Smooth muscle cell (in vitro differentiated cells): ENCODE measurements around the gene WASF2. TPM values are rescaled to one million over a fixed set of nuclear protein-coding genes. Genes with fewer than 3 reads are reported as not detected.

Source experiments
- DNase-seq: peaks from one replicate; lab custom pipeline; 2025; ENCODE audit not compliant: unreplicated experiment; lab: John Stamatoyannopoulos, UW
- H2AFZ ChIP-seq: fragments of 200-600 bp; sonication (generic); 2 replicates; pipeline ENCODE4 v1.6.0; 2016; ENCODE audit warnings: antibody characterized with exemption, low read depth, mild to moderate bottlenecking
- H3F3A ChIP-seq: fragments of 200-600 bp; sonication (generic); 2 replicates; pipeline ENCODE4 v1.6.0; 2017; ENCODE audit warnings: antibody characterized with exemption, low read depth
- H3K27ac ChIP-seq: fragments of 200-600 bp; sonication (generic); 2 replicates; pipeline ENCODE4 v1.5.1; 2016; ENCODE audit warnings: low read depth, mild to moderate bottlenecking
- H3K27me3 ChIP-seq: fragments of 200-600 bp; sonication (generic); 2 replicates; pipeline ENCODE4 v1.6.1; 2016; ENCODE audit warnings: low read depth, mild to moderate bottlenecking
- H3K36me3 ChIP-seq: fragments of 200-600 bp; sonication (generic); 2 replicates; pipeline ENCODE4 v1.5.1; 2016; ENCODE audit warnings: low read depth
- H3K4me1 ChIP-seq: fragments of 200-600 bp; sonication (generic); 2 replicates; pipeline ENCODE4 v1.5.1; 2016; ENCODE audit warnings: low read depth
- H3K4me2 ChIP-seq: fragments of 200-600 bp; sonication (generic); 2 replicates; pipeline ENCODE4 v1.6.0; 2016; ENCODE audit warnings: mild to moderate bottlenecking
- H3K4me3 ChIP-seq: fragments of 200-600 bp; sonication (generic); 2 replicates; pipeline ENCODE4 v1.5.1; 2016; ENCODE audit warnings: mild to moderate bottlenecking
- H3K79me2 ChIP-seq: fragments of 200-600 bp; sonication (generic); 2 replicates; pipeline ENCODE4 v1.6.0; 2016; ENCODE audit warnings: low read depth, mild to moderate bottlenecking
- H3K9ac ChIP-seq: fragments of 200-600 bp; sonication (generic); 2 replicates; pipeline ENCODE4 v1.6.0; 2016; ENCODE audit warnings: low read depth
- H3K9me3 ChIP-seq: fragments of 200-600 bp; sonication (generic); replicated peaks from 2 replicates; pipeline ENCODE4 v1.5.1; 2016; ENCODE audit warnings: low read depth
- H4K20me1 ChIP-seq: fragments of 200-600 bp; sonication (generic); 2 replicates; pipeline ENCODE4 v1.6.0; 2016; ENCODE audit warnings: low read depth
- WGBS: methylation state at CpG from one replicate; pipeline ENCODE4 v1.1.7; 2016; ENCODE audit warnings: low lambda C conversion rate; 5-methylcytosine and 5-hydroxymethylcytosine counted together
- polyA plus RNA-seq: library from polyadenylated mRNA; unstranded; fragments of >200 nt; fragmentation: Nextera tagmentation; extraction: Ambion mirVana; gene quantifications from 2 replicates; pipeline ENCODE4 v1.2.1, GENCODE V29; 2016
- total RNA-seq: library from RNA; depleted of rRNA; stranded (reverse); fragments of >200 nt; gene quantifications from 2 replicates; pipeline ENCODE4 v1.2.3, GENCODE V29; 2014
- TF ChIP-seq, protein P1 (sequence below): fragments of 200-600 bp; sonication (generic); IDR thresholded peaks from 2 replicates; pipeline ENCODE4 v1.5.1; 2017; ENCODE audit warnings: borderline replicate concordance, mild to moderate bottlenecking, antibody characterized with exemption; ENCODE audit not compliant: insufficient read depth, poor library complexity, severe bottlenecking

WASF2 gene
- total and polyA plus RNA-seq, 2 experiments from 2014 or later, result 34.3 to 46.1 TPM

DNA sequence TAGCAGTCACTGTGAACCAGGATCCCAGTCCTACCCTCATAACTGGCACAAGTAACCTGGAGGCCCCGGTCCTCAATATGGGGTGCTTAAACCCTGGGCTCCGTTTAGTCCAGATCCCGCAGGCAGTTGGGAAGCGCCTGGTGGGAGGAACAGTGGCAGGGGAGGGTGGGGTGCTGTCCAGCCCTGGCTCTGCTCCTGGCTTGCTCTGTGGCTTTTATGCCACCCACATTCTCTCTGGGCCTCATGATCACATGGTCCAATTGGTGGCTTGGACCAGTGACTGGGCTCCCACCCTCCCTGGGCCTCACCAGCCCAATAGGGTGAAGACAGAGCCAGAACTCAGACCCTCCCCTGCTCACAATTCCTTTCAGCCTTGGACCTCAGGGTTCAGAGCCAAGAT, 109.7 kb downstream of the WASF2 start:
- Histone ChIP-seq H3K9ac (no peak overlapping the region), H3K4me3 (no peak overlapping the region), H4K20me1 (no peaks in the 10 kb centered on the region), H3K4me1 (no peaks in the 10 kb centered on the region), H2AFZ (no peak overlapping the region), H3K79me2 (no peaks in the 10 kb centered on the region), H3K9me3 (no peaks in the 10 kb centered on the region), H3K4me2 (no peak overlapping the region), H3K36me3 (no peaks in the 10 kb centered on the region), H3F3A (no peaks in the 10 kb centered on the region), H3K27ac (no peak overlapping the region), H3K27me3 (no peaks in the 10 kb centered on the region)
- TF ChIP-seq, protein P1, sequence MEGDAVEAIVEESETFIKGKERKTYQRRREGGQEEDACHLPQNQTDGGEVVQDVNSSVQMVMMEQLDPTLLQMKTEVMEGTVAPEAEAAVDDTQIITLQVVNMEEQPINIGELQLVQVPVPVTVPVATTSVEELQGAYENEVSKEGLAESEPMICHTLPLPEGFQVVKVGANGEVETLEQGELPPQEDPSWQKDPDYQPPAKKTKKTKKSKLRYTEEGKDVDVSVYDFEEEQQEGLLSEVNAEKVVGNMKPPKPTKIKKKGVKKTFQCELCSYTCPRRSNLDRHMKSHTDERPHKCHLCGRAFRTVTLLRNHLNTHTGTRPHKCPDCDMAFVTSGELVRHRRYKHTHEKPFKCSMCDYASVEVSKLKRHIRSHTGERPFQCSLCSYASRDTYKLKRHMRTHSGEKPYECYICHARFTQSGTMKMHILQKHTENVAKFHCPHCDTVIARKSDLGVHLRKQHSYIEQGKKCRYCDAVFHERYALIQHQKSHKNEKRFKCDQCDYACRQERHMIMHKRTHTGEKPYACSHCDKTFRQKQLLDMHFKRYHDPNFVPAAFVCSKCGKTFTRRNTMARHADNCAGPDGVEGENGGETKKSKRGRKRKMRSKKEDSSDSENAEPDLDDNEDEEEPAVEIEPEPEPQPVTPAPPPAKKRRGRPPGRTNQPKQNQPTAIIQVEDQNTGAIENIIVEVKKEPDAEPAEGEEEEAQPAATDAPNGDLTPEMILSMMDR, result no peak
- no peak for DNase-seq
- 80% methylated on average over 4 of the region's 4 CpGs for WGBS

DNA sequence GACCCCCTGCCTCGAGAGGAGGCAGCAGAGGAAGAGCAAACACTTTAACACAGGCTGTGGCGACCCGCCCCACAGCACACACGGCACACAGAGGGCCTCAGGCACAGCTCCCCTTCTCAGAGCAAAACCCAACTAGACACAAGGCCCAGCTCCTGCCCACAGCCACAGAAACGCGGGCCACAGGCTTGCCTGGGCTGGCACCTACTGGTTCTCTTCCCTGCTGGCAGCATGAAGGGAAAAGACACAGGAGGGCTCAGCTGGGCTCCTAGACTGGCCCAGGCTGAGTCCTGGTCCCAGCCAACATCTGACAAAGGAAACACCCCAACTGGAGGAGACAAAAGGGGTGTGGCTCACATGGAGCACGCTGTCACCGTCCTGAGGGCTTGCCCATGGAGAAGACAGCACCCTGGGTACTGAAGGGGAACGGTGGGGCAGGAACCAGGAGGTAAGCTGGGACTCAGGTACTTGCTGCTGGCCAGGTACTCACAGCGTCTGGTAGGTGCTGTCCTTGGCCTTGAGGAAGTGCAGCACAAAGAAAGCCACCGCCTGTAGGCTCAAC, 110.3 kb downstream of the WASF2 start:
- H3K4me2 ChIP-seq, result no peak overlapping the region
- no peaks in the 10 kb centered on the region for H3F3A ChIP-seq
- no peaks in the 10 kb centered on the region for H3K36me3 ChIP-seq
- no peaks in the 10 kb centered on the region for H3K79me2 ChIP-seq
- H3K27me3 ChIP-seq, result no peaks in the 10 kb centered on the region
- TF ChIP-seq, protein P1, result no peak
- H3K9me3 ChIP-seq, result no peaks in the 10 kb centered on the region
- H3K27ac ChIP-seq, result no peak overlapping the region
- no peaks in the 10 kb centered on the region for H3K4me1 ChIP-seq
- WGBS, result 86% methylated on average over 11 of the region's 11 CpGs
- no peak overlapping the region for H3K4me3 ChIP-seq
- H3K9ac ChIP-seq, result no peak overlapping the region
- no peak overlapping the region for H2AFZ ChIP-seq
- no peaks in the 10 kb centered on the region for H4K20me1 ChIP-seq
- no peak for DNase-seq

GRCh38 chr1:27377760-27378495, 112.0 kb downstream of the WASF2 start:
- no peak for DNase-seq
- TF ChIP-seq, protein P1, result no peak
- H4K20me1 ChIP-seq, result no peaks in the 10 kb centered on the region
- no peaks in the 10 kb centered on the region for H3K79me2 ChIP-seq
- no peaks in the 10 kb centered on the region for H3K4me1 ChIP-seq
- H2AFZ ChIP-seq, result no peak overlapping the region
- WGBS, result 86% methylated on average over 12 of the region's 12 CpGs
- H3K36me3 ChIP-seq, result no peaks in the 10 kb centered on the region
- H3K9me3 ChIP-seq, result no peaks in the 10 kb centered on the region
- H3K27ac ChIP-seq, result no peak overlapping the region
- H3K4me2 ChIP-seq, result no peak overlapping the region
- no peak overlapping the region for H3K9ac ChIP-seq
- H3K27me3 ChIP-seq, result no peaks in the 10 kb centered on the region
- H3F3A ChIP-seq, result no peaks in the 10 kb centered on the region
- H3K4me3 ChIP-seq, result no peak overlapping the region
